Psoas muscle (tissue), 8 donors: ENCODE data around the gene SLC12A8. TPM values are rescaled to one million over a fixed set of nuclear protein-coding genes. Genes with fewer than 3 reads are reported as not detected.

Experiments
- ATAC-seq, 4 donors: fragments of 200-7000 bp; cut with Tn5 transposase; one replicate each; pipeline ENCODE4 v1.9.1; 2020; ENCODE audit warnings: moderate library complexity in 3 of 4, mild to moderate bottlenecking in 2 of 4
- DNase-seq, 2 donors: peaks; one replicate each; pipeline ENCODE4 v3.0.0-alpha.2; 2020
- H3K27ac ChIP-seq: fragments of 200-600 bp; one replicate; pipeline ENCODE4 v1.8.0; 2022
- H3K27me3 ChIP-seq, 3 donors: fragments of 200-600 bp in 1 of 3; one replicate each; pipeline versions ENCODE4 v1.6.1 to v1.8.0; 2013 to 2022; ENCODE audit warnings: low read length in 2 of 3, mild to moderate bottlenecking in 2 of 3, moderate library complexity in 1 of 3; ENCODE audit not compliant: insufficient read depth in 3 of 3
- H3K36me3 ChIP-seq, 2 donors: fragments of 200-600 bp in 1 of 2; one replicate each; pipeline versions ENCODE4 v1.6.1 to v1.8.0; 2013 to 2022; ENCODE audit warnings: low read depth in 1 of 2, mild to moderate bottlenecking in 1 of 2, moderate library complexity in 1 of 2; ENCODE audit not compliant: insufficient read depth in 1 of 2
- H3K4me1 ChIP-seq: fragments of 200-600 bp; one replicate; pipeline ENCODE4 v1.8.0; 2022
- H3K4me3 ChIP-seq: fragments of 200-600 bp; one replicate; pipeline ENCODE4 v1.8.0; 2022; ENCODE audit warnings: mild to moderate bottlenecking
- H3K9me3 ChIP-seq: fragments of 200-600 bp; one replicate; pipeline ENCODE4 v1.8.0; 2022
- WGBS, 3 donors: extraction: QIAGEN DNeasy Blood & Tissue Kit; methylation state at CpG; one replicate each; pipeline versions ENCODE4 v1.1.6 to v1.1.7; 2013; 5-methylcytosine and 5-hydroxymethylcytosine counted together
- intact Hi-C, 2 donors: fragments of 100-400 bp; cut with DNase I; formaldehyde crosslinking; loops; one replicate each; pipeline versions ENCODE4 v1.11.0 to v1.14.2; 2022
- polyA plus RNA-seq, 3 donors: library from polyadenylated mRNA; stranded (reverse); fragments of 200-250 nt; gene quantifications; one replicate each; pipeline ENCODE4 v1.2.3, GENCODE V29; 2013
- total RNA-seq, 4 donors: library from RNA; stranded (reverse); fragmentation: NEBNext Ultra II Directional in 2 of 4; extraction: Animal tissue kit (Norgen Biotek cat#: 25700) in 2 of 4; gene quantifications; one replicate each; pipeline versions ENCODE4 v1.2.1 to v1.2.4, GENCODE V29; 2021 to 2023
- TF ChIP-seq, protein P1 (sequence below): fragments of 200-600 bp; IDR thresholded peaks from one replicate; pipeline ENCODE4 v1.8.0; 2022; ENCODE audit warnings: antibody characterized with exemption
- donor health status: healthy with polysubstance abuse.
- donor health status: DM: no; HTN: no; CAD: no; lungs with moderate emphysema.
- donor health status: Bipolar disorder and iron deficiency.
- donor health status: healthy.
- donor health status: DM: yes; HTN: yes; CAD: no.
- donor health status: DM: no; HTN: no; CAD: no.
- donor health status: DM: no; HTN: no; CAD: no.
- donor health status: DM: yes; HTN: yes; CAD: no.

Gene SLC12A8
- total and polyA plus RNA-seq, 7 donors = 0.06 to 0.93 (median 0.33) TPM; not detected in 1

DNA sequence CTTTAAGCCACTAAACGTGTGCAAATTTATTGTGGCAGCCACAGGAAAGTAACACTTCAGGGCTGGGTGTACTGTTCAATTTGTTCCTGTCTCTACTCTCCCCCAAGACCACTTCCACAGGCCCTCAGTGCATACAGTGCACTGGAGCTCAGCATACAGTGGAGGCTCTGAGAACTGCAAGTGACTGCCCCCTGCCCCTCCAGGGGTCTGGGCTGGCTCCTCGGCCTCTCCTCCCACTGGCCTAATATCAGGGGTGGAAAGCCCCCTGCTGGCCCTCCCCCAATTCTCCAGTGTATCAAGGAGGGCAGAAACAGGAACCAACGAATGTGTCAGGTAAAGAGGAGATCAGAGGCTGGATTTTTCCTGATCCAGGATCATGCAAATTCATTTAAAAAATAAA, 136.8 kb downstream of the SLC12A8 start:
- no peaks in the 10 kb centered on the region for H3K4me1 ChIP-seq
- ATAC-seq (no peak), DNase-seq (no peak)
- intact Hi-C loops = no loop called here
- no peak overlapping the region for H3K27ac ChIP-seq
- H3K36me3 ChIP-seq = no peaks in the 10 kb centered on the region
- WGBS, 3 donors = 80 to 88% (median 82%) methylated on average over 3 of the region's 3 CpGs
- no peaks in the 10 kb centered on the region for H3K27me3 ChIP-seq
- TF ChIP-seq, protein P1, sequence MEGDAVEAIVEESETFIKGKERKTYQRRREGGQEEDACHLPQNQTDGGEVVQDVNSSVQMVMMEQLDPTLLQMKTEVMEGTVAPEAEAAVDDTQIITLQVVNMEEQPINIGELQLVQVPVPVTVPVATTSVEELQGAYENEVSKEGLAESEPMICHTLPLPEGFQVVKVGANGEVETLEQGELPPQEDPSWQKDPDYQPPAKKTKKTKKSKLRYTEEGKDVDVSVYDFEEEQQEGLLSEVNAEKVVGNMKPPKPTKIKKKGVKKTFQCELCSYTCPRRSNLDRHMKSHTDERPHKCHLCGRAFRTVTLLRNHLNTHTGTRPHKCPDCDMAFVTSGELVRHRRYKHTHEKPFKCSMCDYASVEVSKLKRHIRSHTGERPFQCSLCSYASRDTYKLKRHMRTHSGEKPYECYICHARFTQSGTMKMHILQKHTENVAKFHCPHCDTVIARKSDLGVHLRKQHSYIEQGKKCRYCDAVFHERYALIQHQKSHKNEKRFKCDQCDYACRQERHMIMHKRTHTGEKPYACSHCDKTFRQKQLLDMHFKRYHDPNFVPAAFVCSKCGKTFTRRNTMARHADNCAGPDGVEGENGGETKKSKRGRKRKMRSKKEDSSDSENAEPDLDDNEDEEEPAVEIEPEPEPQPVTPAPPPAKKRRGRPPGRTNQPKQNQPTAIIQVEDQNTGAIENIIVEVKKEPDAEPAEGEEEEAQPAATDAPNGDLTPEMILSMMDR = no peak
- H3K9me3 ChIP-seq = no peaks in the 10 kb centered on the region
- H3K4me3 ChIP-seq = no peak overlapping the region

DNA sequence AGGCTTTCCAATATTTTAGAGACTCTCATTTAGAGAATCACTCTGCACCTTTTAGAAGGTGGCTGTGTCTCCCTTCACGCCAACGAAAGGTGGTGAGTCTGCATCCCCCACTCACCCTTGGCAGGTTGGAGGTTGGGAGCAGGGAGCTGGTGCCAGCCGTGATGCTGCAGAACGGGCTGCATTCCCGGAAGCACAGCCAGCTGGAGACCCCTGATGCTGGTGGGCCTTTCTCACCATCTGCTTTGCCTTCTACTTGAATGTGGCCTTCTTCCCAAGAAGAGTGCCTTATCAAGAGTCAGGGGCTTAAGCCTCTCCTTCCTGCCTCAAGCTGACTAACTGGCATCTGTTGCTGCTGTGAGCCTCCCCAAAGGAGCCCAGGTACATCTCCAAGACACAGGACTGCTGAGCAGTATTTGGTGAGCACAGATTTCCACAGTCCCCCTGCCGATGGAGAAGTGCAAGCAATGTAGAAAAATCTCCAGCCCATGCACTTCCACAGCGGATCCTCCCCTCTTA, 139.1 kb downstream of the SLC12A8 start:
- DNase-seq (no peak), ATAC-seq (no peak)
- H3K4me1 ChIP-seq = no peaks in the 10 kb centered on the region
- WGBS, 3 donors = 83 to 89% (median 84%) methylated on average over 7 of the region's 7 CpGs
- H3K27ac ChIP-seq = no peak overlapping the region
- no peaks in the 10 kb centered on the region for H3K27me3 ChIP-seq
- no peaks in the 10 kb centered on the region for H3K9me3 ChIP-seq
- intact Hi-C loops = no loop called here
- no peaks in the 10 kb centered on the region for H3K36me3 ChIP-seq
- H3K4me3 ChIP-seq = no peak overlapping the region
- TF ChIP-seq, protein P1 = no peak

DNA sequence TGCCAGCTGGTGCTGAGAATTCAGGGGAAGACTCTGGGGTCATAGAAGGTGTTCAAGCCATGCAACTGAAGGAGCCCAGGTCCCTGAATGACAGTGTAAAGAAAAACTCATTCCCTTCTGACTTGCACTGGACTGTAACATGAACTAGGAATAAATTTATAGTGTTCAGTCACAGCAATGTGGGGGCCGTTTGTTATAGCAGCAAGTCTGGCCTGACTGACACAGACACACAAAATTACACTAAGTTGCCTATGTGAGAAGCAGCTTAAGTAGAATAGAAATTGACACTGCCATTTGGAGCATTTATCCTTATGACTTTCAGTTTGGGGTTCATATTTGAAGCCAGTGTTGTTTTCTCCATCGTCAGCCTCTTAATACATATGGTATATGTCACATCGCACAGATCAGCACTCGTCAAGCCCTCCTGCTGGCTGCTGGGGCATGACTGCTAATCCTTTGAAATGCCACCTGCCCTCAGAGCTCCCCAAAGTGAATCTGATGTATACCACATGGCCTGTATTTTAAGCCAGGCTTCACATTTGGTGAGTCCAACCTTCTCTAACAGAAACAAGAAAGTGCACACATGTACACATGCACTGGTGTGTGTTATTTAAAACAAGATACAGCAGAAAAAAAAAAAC, 139.7 kb downstream of the SLC12A8 start:
- H3K27ac ChIP-seq = no peak overlapping the region
- H3K9me3 ChIP-seq = no peaks in the 10 kb centered on the region
- TF ChIP-seq, protein P1 = no peak
- H3K4me3 ChIP-seq = no peak overlapping the region
- H3K27me3 ChIP-seq = no peaks in the 10 kb centered on the region
- WGBS, 3 donors = 60 to 84% (median 69%) methylated on average over 4 of the region's 4 CpGs
- no peaks in the 10 kb centered on the region for H3K4me1 ChIP-seq
- DNase-seq (no peak), ATAC-seq (no peak)
- intact Hi-C loops = no loop called here
- H3K36me3 ChIP-seq = no peaks in the 10 kb centered on the region

DNA sequence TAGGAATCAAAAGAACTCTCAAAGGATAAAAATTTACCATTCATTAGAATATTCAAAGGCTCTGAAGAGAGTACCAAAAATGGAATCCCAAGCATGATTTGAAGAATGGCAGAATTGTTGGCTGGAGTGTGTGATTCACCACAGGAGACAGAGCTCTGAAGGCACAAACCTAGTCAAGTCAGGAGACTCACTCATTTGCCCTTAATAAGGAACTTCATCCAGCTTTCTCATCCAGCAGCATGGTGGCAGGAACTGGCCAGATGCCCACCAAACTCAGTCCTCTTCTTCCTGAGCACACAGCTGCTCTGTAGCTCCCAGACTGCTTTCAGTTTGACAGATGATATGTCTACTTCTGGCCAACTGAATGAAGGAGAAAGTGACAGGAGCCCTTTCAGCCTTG, 140.2 kb downstream of the SLC12A8 start:
- intact Hi-C loops = no loop called here
- DNase-seq = no peak
- peak; percentile 43 to 58 (median 46) for ATAC-seq
- Histone ChIP-seq H3K4me1 (no peaks in the 10 kb centered on the region), H3K36me3 (no peaks in the 10 kb centered on the region), H3K4me3 (no peak overlapping the region), H3K27me3 (no peaks in the 10 kb centered on the region), H3K27ac (no peak overlapping the region), H3K9me3 (no peaks in the 10 kb centered on the region)
- TF ChIP-seq, protein P1 = no peak
